Calu3 (cell line): Measurements from ENCODE around the gene TNPO3. TPM values are rescaled to one million over a fixed set of nuclear protein-coding genes. Genes with fewer than 3 reads are reported as not detected.
"Not testable (repeated sequence)": the region's sequence is repeated elsewhere in the genome, so short reads cannot be mapped to it uniquely, and the experiment has no call there.

Source experiments
- BruUV-seq: library from RNA; stranded (reverse); fragments of 400-500 nt; replicated peaks from 2 replicates; lab custom pipeline; 2021; lab: Mats Ljungman, UMichigan
- CTCF ChIA-PET: fragments of 300-600 bp; sonication (Branson Sonifier 250); formaldehyde crosslinking; loops from one replicate; lab custom pipeline; 2022; ENCODE audit warnings: antibody characterized with exemption; lab: Charles Lee
- DNase-seq: peaks from one replicate; pipeline ENCODE4 v3.0.0; 2022
- H3K27ac Mint-ChIP-seq: one replicate; pipeline ENCODE4 v1.8.0; 2022; ENCODE audit warnings: mixed read lengths; ENCODE audit not compliant: unreplicated experiment
- H3K27me3 Mint-ChIP-seq: one replicate; pipeline ENCODE4 v1.8.0; 2022; ENCODE audit warnings: mixed read lengths; ENCODE audit not compliant: unreplicated experiment
- H3K36me3 Mint-ChIP-seq: one replicate; pipeline ENCODE4 v1.8.0; 2022; ENCODE audit warnings: mild to moderate bottlenecking, moderate library complexity, mixed read lengths; ENCODE audit not compliant: insufficient read depth, unreplicated experiment
- H3K4me1 Mint-ChIP-seq: one replicate; pipeline ENCODE4 v1.8.0; 2022; ENCODE audit warnings: mild to moderate bottlenecking, low read depth, mixed read lengths; ENCODE audit not compliant: unreplicated experiment
- H3K4me3 Mint-ChIP-seq: one replicate; pipeline ENCODE4 v1.8.0; 2022; ENCODE audit warnings: mild to moderate bottlenecking, low read depth, moderate library complexity, mixed read lengths; ENCODE audit not compliant: unreplicated experiment
- H3K9me3 Mint-ChIP-seq: one replicate; pipeline ENCODE4 v1.8.0; 2022; ENCODE audit warnings: low read depth, mixed read lengths; ENCODE audit not compliant: unreplicated experiment
- CTCF ChIP-seq: fragments of 200-600 bp; IDR thresholded peaks from one replicate; pipeline ENCODE4 v1.8.0; 2022; ENCODE audit warnings: antibody characterized with exemption; ENCODE audit not compliant: unreplicated experiment
- intact Hi-C: fragments of 100-400 bp; cut with micrococcal nuclease; formaldehyde crosslinking; loops from one replicate; pipeline ENCODE4 v1.10.0; 2022; ENCODE audit not compliant: unreplicated experiment
- total RNA-seq: library from RNA; stranded (reverse); gene quantifications from 2 replicates; pipeline ENCODE4 v1.2.3, GENCODE V29; 2022

Gene TNPO3
- total RNA-seq, 1 experiment from 2014 or later = 47.1 TPM

GRCh38 chr7:128997181-128997580 lies 57.7 kb downstream of the TNPO3 start:
- TF ChIP-seq CTCF = no peak
- Mint-ChIP-seq H3K27ac (no peak overlapping the region), H3K36me3 (peaks cover 39% of the 10 kb centered on the region), H3K4me3 (no peak overlapping the region), H3K9me3 (no peaks in the 10 kb centered on the region), H3K27me3 (no peaks in the 10 kb centered on the region), H3K4me1 (no peaks in the 10 kb centered on the region)
- BruUV-seq = no TSS peak
- DNase-seq = no peak
- CTCF ChIA-PET = interaction anchor here (0.6 to 0.7 kb wide), 3 partner anchors 39 to 794 kb away, joined by 3 to 7 read pairs (median 3); no protein-coding TSS in a partner anchor
- intact Hi-C loops = no loop called here

DNA sequence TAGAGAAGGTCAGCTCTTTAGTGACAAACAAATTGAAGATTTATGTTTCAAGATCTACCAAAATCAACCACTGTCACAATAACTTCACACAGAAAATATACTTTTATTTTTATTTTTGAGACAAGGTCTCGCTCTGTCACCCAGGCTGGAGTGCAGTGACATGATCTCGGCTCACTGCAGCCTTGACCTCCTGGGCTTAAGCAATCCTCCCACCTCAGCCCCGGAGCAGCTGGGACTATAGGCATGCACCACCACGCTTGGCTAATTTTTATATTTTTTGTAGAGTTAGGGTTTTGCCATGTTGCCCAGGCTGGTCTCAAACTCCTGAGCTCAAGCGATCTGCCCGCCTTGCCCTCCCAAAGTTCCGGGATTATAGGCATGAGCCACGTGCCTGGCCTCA lies 60.4 kb downstream of the TNPO3 start:
- H3K4me1 Mint-ChIP-seq, CTCF ChIA-PET, H3K27ac Mint-ChIP-seq, BruUV-seq, H3K4me3 Mint-ChIP-seq, DNase-seq, H3K27me3 Mint-ChIP-seq, intact Hi-C loops, H3K9me3 Mint-ChIP-seq: not testable (repeated sequence)
- H3K36me3 Mint-ChIP-seq = peaks cover 31% of the 10 kb centered on the region

DNA sequence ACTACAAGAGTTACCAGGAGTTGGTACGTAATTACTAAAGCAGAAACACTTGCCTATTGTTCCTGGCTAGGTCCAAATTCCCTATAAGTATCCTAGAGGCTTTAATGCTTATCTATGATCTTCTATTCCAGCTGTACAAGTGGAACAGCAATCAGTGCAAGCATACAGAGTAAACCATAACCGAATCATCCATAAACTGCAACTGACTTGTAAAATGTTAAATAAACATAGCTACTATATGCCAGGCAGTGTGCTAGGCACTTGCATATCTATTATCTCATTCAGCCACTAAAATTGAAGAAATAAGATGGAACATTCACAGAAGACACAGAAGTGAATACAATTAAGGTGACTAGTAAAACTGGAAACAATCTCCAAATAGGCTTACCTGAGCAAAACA lies 61.5 kb downstream of the TNPO3 start:
- intact Hi-C loops = no loop called here
- Mint-ChIP-seq H3K4me1 (no peaks in the 10 kb centered on the region), H3K4me3 (no peak overlapping the region), H3K36me3 (peaks cover 23% of the 10 kb centered on the region), H3K27me3 (no peaks in the 10 kb centered on the region), H3K9me3 (no peaks in the 10 kb centered on the region), H3K27ac (no peak overlapping the region)
- TF ChIP-seq CTCF = no peak
- BruUV-seq = no TSS peak
- DNase-seq = no peak
- CTCF ChIA-PET = no interaction called here

- peaks cover 12% of the 10 kb centered on the region for H3K36me3 Mint-ChIP-seq
- H3K4me1 Mint-ChIP-seq = no peaks in the 10 kb centered on the region
- H3K27me3 Mint-ChIP-seq = no peaks in the 10 kb centered on the region
- intact Hi-C loops = no loop called here
- H3K9me3 Mint-ChIP-seq = no peaks in the 10 kb centered on the region
- TF ChIP-seq CTCF = no peak
- BruUV-seq = no TSS peak
- no peak for DNase-seq
- H3K27ac Mint-ChIP-seq = no peak overlapping the region
- no peak overlapping the region for H3K4me3 Mint-ChIP-seq
- CTCF ChIA-PET = no interaction called here
Observed at GRCh38 chr7:128989961-128990360, 65.0 kb downstream of the TNPO3 start.

- CTCF ChIA-PET = no interaction called here
- intact Hi-C loops = no loop called here
- TF ChIP-seq CTCF = no peak
- Mint-ChIP-seq H3K4me1 (no peaks in the 10 kb centered on the region), H3K36me3 (peaks cover 15% of the 10 kb centered on the region), H3K27me3 (no peaks in the 10 kb centered on the region), H3K27ac (no peak overlapping the region), H3K9me3 (no peaks in the 10 kb centered on the region), H3K4me3 (no peak overlapping the region)
- DNase-seq = no peak
- BruUV-seq = no TSS peak
Observed at GRCh38 chr7:128988372-128988771, 66.5 kb downstream of the TNPO3 start.
